Fibroblast of pulmonary artery (primary cell): ENCODE measurements around the gene ABHD4.

ENCODE experiments used
- DNase-seq: peaks from one replicate; pipeline ENCODE4 v3.0.0-alpha.2; 2010; ENCODE audit warnings: low read depth
- H3K4me3 ChIP-seq: replicated peaks from 2 replicates; pipeline ENCODE4 v1.5.1; 2011; ENCODE audit warnings: low read depth, mild to moderate bottlenecking, control low read depth, low read length, moderate library complexity
- CTCF ChIP-seq: IDR thresholded peaks from 2 replicates; pipeline ENCODE4 v1.5.1; 2011; ENCODE audit warnings: mild to moderate bottlenecking, control low read depth, low read length, inconsistent platforms; ENCODE audit errors: missing control alignments

The ABHD4 gene

GRCh38 chr14:22650960-22651521 lies 52.9 kb downstream of the ABHD4 start:
- no peak for TF ChIP-seq CTCF
- H3K4me3 ChIP-seq: no peak overlapping the region
- DNase-seq: no peak

- TF ChIP-seq CTCF: no peak
- no peak for DNase-seq
- H3K4me3 ChIP-seq: no peak overlapping the region
Measured at GRCh38 chr14:22651586-22651985, 53.5 kb downstream of the ABHD4 start.

GRCh38 chr14:22653012-22653621 lies 55.0 kb downstream of the ABHD4 start:
- TF ChIP-seq CTCF: peak; percentile 99
- peak; percentile 85 for DNase-seq
- H3K4me3 ChIP-seq: no peak overlapping the region

- peak; percentile 43 for DNase-seq
- H3K4me3 ChIP-seq: no peak overlapping the region
- no peak for TF ChIP-seq CTCF
Measured at GRCh38 chr14:22656226-22656625, 58.1 kb downstream of the ABHD4 start.

DNA sequence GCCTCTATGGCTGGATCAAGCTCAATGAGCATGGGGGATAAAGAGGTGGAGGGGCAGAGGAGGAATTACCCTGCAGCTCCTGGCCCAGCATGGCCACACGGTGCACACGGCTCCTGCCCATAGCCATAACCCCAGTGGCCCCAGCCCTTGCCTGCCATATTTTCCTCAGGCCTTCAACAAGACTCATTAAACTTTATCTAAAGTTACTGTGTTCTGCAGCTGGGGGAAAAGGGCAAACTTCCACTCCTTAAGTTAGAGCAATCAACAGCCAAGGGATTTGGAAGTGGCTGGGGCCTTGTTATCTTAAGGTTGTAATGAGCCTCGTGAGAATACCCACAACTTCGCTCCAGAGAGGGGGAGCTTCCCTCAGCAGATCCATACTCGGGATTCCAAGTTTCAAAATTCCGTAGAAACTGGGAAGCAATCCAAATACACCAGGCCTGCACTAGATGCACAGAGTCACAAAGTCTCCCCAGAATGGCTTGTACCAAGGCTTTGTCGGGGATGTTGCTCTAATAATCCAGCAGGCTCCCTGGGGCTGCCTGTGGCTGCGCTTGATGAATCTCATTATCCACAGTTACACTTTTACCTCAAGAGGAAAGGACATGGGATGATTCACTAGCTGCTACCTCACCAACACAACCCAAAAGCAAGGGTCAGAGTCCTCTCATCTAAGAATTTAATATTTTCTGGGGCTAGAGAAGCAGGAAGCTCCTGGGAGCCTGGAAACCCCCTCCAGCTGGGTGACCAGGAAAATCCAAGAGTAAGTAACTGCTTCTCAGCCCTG lies 59.0 kb downstream of the ABHD4 start:
- no peak for TF ChIP-seq CTCF
- H3K4me3 ChIP-seq: no peak overlapping the region
- peak; percentile 67 for DNase-seq

GRCh38 chr14:22657861-22658260 lies 59.8 kb downstream of the ABHD4 start:
- peak; percentile 82 for DNase-seq
- H3K4me3 ChIP-seq: no peak overlapping the region
- TF ChIP-seq CTCF: peak; percentile 78
